Mesothelial cell of epicardium (in vitro differentiated cells): ENCODE data around the gene FBXO24. TPM values are rescaled to one million over a fixed set of nuclear protein-coding genes. Genes with fewer than 3 reads are reported as not detected.

Source experiments
- DNase-seq, 2 experiments: peaks; one replicate each; pipeline ENCODE4 v3.0.0; 2021; ENCODE audit warnings: low spot score in 2 of 2; ENCODE audit not compliant: unreplicated experiment in 2 of 2
- H3K27ac Mint-ChIP-seq: 2 replicates; pipeline ENCODE4 v1.8.0; 2021; ENCODE audit warnings: mixed read lengths
- H3K27me3 Mint-ChIP-seq: 2 replicates; pipeline ENCODE4 v1.8.0; 2021; ENCODE audit warnings: low read depth, mixed read lengths
- H3K36me3 Mint-ChIP-seq: 2 replicates; pipeline ENCODE4 v1.8.0; 2021; ENCODE audit warnings: mixed read lengths
- H3K4me1 Mint-ChIP-seq: 2 replicates; pipeline ENCODE4 v1.8.0; 2021; ENCODE audit warnings: mixed read lengths
- H3K4me3 Mint-ChIP-seq: 2 replicates; pipeline ENCODE4 v1.8.0; 2021; ENCODE audit warnings: mild to moderate bottlenecking, moderate library complexity, mixed read lengths
- H3K9me3 Mint-ChIP-seq: 2 replicates; pipeline ENCODE4 v1.8.0; 2021; ENCODE audit warnings: mixed read lengths
- total RNA-seq: library from RNA; stranded (reverse); gene quantifications from 3 replicates; pipeline ENCODE4 v1.2.1, GENCODE V29; 2021
- TF ChIP-seq, protein P1 (sequence below): fragments of 200-600 bp; sonication (generic); IDR thresholded peaks from one replicate; pipeline ENCODE4 v1.5.0; 2021; ENCODE audit warnings: antibody characterized with exemption; ENCODE audit not compliant: unreplicated experiment

Gene FBXO24
- total RNA-seq, 1 donor from 2014 or later = 0.54 TPM

DNA sequence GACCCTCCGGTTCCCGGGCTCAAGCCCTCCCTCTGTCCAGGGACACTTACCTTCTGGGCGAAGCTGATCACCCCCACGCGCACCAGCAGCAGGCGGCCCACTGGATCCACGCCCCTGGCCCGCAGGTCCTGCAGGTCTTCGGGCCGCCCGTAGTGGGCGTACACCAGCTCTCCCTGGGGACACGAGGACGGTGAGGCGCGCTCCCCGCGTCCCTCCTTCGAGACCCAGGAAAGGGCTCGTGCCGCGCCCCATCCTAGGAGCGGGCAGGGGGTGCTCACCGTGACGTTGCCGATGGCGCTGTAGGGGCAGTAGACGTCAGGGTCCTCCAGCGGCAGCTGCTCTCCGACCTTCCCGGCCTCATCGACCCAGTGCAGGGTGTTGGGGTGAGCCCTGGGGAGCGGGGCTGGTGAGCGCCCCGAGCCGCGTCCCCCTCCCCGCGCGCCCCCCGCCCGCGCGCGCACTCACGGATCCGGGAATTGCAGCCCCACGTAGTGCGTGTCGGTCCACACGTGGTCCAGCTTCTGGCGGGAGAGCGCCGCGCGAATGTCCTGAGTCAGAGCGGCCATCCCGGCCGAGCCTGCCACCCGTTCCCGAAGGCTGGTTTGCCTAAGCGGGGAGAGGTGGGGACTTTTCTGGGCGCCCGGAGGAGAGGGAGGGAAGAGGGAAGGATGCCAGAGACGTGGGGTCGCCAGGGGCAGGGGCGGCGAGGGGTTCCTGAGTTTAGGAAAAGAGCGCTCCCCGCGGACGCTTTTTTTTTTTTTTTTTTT, 47.0 kb downstream of the FBXO24 start:
- peak overlapping the region; percentile 64 for H3K4me3 Mint-ChIP-seq
- no peak overlapping the region for H3K27ac Mint-ChIP-seq
- peak in 1 of 2 experiments; percentile 56 for DNase-seq
- peaks cover 6% of the 10 kb centered on the region for H3K4me1 Mint-ChIP-seq
- TF ChIP-seq, protein P1, sequence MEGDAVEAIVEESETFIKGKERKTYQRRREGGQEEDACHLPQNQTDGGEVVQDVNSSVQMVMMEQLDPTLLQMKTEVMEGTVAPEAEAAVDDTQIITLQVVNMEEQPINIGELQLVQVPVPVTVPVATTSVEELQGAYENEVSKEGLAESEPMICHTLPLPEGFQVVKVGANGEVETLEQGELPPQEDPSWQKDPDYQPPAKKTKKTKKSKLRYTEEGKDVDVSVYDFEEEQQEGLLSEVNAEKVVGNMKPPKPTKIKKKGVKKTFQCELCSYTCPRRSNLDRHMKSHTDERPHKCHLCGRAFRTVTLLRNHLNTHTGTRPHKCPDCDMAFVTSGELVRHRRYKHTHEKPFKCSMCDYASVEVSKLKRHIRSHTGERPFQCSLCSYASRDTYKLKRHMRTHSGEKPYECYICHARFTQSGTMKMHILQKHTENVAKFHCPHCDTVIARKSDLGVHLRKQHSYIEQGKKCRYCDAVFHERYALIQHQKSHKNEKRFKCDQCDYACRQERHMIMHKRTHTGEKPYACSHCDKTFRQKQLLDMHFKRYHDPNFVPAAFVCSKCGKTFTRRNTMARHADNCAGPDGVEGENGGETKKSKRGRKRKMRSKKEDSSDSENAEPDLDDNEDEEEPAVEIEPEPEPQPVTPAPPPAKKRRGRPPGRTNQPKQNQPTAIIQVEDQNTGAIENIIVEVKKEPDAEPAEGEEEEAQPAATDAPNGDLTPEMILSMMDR = no peak
- H3K36me3 Mint-ChIP-seq = no peaks in the 10 kb centered on the region
- peaks cover 44% of the 10 kb centered on the region for H3K27me3 Mint-ChIP-seq
- H3K9me3 Mint-ChIP-seq = no peaks in the 10 kb centered on the region

DNA sequence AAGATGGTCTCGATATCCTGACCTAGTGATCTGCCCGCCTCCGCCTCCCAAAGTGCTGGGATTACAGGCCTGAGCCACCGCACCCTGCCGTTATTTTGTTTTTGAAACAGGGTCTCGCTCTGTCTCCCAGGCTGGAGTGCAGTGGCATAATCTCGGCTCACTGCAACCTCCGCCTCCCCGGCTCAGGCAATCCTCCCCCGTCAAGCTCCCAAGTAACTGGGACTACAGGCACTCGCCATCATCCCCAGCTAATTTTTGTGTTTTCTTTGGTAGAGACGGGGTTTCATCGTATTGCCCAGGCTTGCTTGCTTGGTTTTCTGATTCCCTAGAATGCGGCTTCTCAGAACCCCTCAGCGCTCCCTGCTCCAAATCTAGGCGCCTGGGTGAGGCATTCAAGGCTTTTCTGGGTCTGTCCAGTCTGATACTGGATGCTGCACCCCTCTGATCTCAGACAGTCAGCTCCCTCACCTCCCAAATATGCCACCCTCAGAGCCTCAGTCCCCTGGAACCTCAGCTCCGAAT, 53.9 kb downstream of the FBXO24 start:
- Mint-ChIP-seq H3K9me3 (no peaks in the 10 kb centered on the region), H3K27ac (no peak overlapping the region), H3K36me3 (no peaks in the 10 kb centered on the region), H3K4me3 (no peak overlapping the region), H3K27me3 (peaks cover 14% of the 10 kb centered on the region), H3K4me1 (no peaks in the 10 kb centered on the region)
- DNase-seq = no peak
- TF ChIP-seq, protein P1 = no peak

DNA sequence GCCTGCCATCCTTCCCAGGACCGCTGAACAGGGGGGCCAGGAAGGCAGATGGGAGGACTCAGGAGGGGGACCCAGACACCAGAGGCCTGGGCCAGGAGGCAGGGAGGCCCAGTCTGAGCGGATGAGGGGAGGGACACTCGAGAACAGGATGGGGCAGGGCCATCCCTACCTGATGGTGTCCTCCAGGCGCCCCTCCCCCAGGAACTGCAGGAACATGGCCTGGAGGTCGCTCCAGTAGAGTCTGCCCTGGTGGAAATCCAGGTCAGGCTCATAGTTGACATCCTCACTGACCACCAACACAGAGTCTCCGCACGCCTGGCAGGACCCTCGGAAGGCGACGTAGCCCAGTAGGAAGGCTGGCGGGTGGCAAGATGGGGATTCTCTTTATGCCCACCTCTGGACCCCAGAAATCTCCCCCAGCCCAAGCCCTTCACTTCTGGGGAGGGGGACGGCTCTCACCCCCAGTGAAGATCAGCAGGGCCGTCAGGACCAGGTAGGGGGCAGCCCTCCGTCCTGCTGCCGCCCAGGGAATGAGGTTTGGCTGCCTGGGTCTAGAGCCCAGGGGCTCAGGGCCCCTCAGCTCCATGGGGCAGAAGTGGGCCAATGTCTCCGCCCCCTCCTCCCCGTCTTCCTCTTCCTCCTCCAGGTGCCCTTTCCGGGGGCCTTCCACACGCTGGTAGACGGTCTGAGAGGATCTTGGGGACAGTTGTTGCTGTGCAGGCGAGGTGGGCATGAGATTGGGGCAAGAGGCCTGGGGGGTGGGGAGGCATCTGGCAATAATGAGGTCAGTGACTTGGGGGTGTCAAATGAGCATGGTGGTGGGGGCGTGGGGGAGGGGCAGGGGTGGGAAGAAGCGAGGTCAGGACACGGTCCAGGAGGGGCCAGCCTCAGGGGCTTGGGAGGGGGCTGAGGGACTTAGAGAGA, 54.7 kb downstream of the FBXO24 start:
- TF ChIP-seq, protein P1 = no peak
- H3K27ac Mint-ChIP-seq = no peak overlapping the region
- no peaks in the 10 kb centered on the region for H3K4me1 Mint-ChIP-seq
- peaks cover 16% of the 10 kb centered on the region for H3K27me3 Mint-ChIP-seq
- no peak for DNase-seq
- no peaks in the 10 kb centered on the region for H3K36me3 Mint-ChIP-seq
- H3K9me3 Mint-ChIP-seq = no peaks in the 10 kb centered on the region
- H3K4me3 Mint-ChIP-seq = no peak overlapping the region

DNA sequence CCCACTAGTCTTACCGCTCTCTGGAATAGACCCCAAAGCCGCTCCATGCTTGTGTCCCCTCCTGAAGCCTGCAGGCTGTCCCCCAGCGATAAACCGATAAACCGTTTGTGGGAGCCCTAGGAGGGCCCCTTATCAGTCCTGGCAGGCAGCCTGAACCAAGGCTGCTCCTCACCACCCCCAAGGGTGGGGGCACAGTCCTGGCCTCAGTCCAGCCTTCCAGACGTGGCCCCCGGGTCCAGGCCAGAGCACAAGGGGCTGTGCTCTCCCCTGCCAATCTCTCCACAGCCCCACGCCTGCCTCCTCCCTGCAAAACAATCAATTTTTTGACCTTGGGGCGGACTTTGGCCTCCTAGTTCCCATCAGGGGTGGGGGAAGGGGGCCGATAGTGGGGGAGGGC, 55.3 kb downstream of the FBXO24 start, which contains the start of gene TFR2:
TFR2 (minus strand) TSS at position 90 of the 397 bp plus-strand sequence; CDS start at position 47, 43 bp downstream.
- Mint-ChIP-seq H3K9me3 (no peaks in the 10 kb centered on the region), H3K36me3 (no peaks in the 10 kb centered on the region), H3K4me3 (no peak within 1 kb of the TSS), H3K27me3 (peaks cover 17% of the 10 kb centered on the region), H3K4me1 (no peaks in the 10 kb centered on the region), H3K27ac (no peak within 1 kb of the TSS)
- no peak for DNase-seq
- TF ChIP-seq, protein P1 = no peak

DNA sequence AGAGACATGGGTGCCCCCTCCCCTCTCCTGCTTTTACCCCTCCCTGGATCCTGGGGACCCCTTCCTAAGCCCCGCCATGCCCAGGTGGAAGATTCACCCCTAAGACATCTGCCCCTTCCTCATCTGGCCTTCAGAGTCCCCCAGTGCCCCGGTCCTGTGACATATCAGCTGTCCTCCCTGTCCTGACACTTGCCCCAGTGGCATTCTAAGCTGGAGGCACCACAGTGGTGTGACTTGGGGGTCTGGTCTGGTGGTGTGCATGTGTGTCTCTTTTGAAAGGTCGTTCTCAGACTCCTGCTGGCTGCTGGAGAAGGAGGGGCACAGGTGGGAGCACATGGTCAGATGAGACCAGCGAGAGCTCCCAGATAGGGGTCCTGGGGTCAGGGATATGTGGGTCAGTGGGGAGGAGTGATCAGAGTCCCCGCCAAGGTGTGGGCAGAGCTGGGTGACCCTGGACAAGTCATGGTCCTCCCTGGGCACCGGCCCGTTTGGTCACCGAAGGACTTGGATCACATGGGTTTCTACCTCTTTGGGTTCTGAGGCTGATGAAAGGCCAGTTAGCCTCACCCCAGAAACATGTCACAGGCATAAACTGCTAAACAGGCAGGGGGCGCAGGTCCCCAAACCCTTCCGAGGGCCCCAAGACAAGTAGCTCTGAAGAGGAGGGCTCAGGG, 55.9 kb downstream of the FBXO24 start:
- Mint-ChIP-seq H3K27me3 (peaks cover 18% of the 10 kb centered on the region), H3K9me3 (no peaks in the 10 kb centered on the region), H3K4me3 (no peak overlapping the region), H3K4me1 (no peaks in the 10 kb centered on the region), H3K36me3 (no peaks in the 10 kb centered on the region), H3K27ac (no peak overlapping the region)
- no peak for DNase-seq
- TF ChIP-seq, protein P1 = no peak
